Measurements from ENCODE around the gene EMILIN2. TPM values are rescaled to one million over a fixed set of nuclear protein-coding genes. Genes with fewer than 3 reads are reported as not detected.

The EMILIN2 gene
- total and polyA plus RNA-seq, 2 of the 8 experiments (the other 6 are each of a cell fraction or from before 2014, with no cell fraction given): 6.0 to 7.5 TPM

DNA sequence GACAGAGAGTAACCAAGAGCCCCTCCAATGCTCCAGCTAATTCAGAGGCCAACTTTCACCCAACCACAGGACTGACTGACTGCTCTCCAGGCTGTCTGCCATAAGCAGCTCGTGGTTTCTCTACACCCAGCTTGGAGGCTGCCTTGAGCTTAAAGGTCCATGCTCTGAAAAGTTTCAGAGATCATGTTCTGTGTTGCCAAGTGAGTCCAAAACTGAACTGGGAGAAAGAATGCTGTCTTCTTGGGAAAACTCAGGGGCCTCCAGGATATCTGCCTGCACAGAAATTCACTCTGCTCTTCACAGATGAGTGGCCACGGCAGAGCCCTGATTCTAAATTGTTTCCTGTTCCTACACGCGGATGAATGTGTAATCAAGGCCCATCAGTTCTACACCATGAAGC, 115.0 kb downstream of the EMILIN2 start:
- WGBS, 2 experiments (ENCODE audit: extremely low coverage in 1 of 2, insufficient coverage in 1 of 2, insufficient read length in 1 of 2, insufficient replicate concordance in 2 of 2, low coverage in 1 of 2, low lambda C conversion rate in 2 of 2, missing lambda C conversion rate in 1 of 2): 83% methylated on average over 4 of the region's 4 CpGs; no CpG with 5 or more reads in 1 of the 2 experiments
- no peak overlapping the region for H3K4me3 ChIP-seq (ENCODE audit: extremely low read depth in 1 of 4, insufficient read depth in 2 of 4, low read depth in 3 of 4, low read length in 4 of 4)

More for the DNA sequence above, 115.0 kb downstream of the EMILIN2 start:
- TF ChIP-seq RXRA (IDR thresholded peaks at IDR 0.05; ENCODE audit: insufficient read depth, low read depth, low read length): no peak
- no peak for TF ChIP-seq CBX5 (IDR thresholded peaks at IDR 0.05; ENCODE audit: low read depth, low read length)
- TF ChIP-seq, protein P1, sequence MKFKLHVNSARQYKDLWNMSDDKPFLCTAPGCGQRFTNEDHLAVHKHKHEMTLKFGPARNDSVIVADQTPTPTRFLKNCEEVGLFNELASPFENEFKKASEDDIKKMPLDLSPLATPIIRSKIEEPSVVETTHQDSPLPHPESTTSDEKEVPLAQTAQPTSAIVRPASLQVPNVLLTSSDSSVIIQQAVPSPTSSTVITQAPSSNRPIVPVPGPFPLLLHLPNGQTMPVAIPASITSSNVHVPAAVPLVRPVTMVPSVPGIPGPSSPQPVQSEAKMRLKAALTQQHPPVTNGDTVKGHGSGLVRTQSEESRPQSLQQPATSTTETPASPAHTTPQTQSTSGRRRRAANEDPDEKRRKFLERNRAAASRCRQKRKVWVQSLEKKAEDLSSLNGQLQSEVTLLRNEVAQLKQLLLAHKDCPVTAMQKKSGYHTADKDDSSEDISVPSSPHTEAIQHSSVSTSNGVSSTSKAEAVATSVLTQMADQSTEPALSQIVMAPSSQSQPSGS (IDR thresholded peaks at IDR 0.05; ENCODE audit: low read length): no peak
- no peak for TF ChIP-seq KDM4A (IDR thresholded peaks at IDR 0.05; ENCODE audit: low read depth, low read length, severe bottlenecking)
- no peak for TF ChIP-seq RNF2 (IDR thresholded peaks at IDR 0.05; ENCODE audit: borderline replicate concordance, low read depth, low read length, missing control alignments, poor library complexity, severe bottlenecking)
- no peaks in the 10 kb centered on the region for H3K27me3 ChIP-seq (replicated peaks in 1 of 4; ENCODE audit: control insufficient read depth in 3 of 4, extremely low read depth in 1 of 4, insufficient read depth in 3 of 4, low read length in 3 of 4)
- FAIRE-seq: no peak
- POLR2A ChIA-PET (ENCODE audit: partially characterized antibody): no interaction called here
- H3K4me1 ChIP-seq (replicated peaks in 1 of 4; ENCODE audit: control insufficient read depth in 3 of 4, insufficient read depth in 4 of 4, low read length in 3 of 4): peaks cover 0 to 3% (median 0%) of the 10 kb centered on the region in 4 experiments; a peak in 1 of 7 replicates
- H3K56ac ChIP-seq (replicated peaks; ENCODE audit: insufficient read length, low read depth, low read length): no peak overlapping the region
- H4K20me1 ChIP-seq (replicated peaks in 1 of 2; ENCODE audit: control insufficient read depth in 1 of 2, insufficient read depth in 2 of 2, low read length in 2 of 2): no peaks in the 10 kb centered on the region
- no peak overlapping the region for H3K27ac ChIP-seq (ENCODE audit: low read depth, low read length)
- no peak overlapping the region for H2BK5ac ChIP-seq (ENCODE audit: low read depth, low read length)
- no peaks in the 10 kb centered on the region; a peak in 1 of 8 replicates for H3K36me3 ChIP-seq (ENCODE audit: control insufficient read depth in 2 of 4, insufficient read depth in 4 of 4, low read length in 3 of 4)
- H3K23ac ChIP-seq (ENCODE audit: insufficient read length): no peak overlapping the region
- no peak overlapping the region for H4K91ac ChIP-seq (replicated peaks; ENCODE audit: insufficient read length, low read length)
- CTCF ChIA-PET (ENCODE audit: partially characterized antibody): interaction anchor here (1.0 to 2.3 kb wide), 3 partner anchors 14 to 167 kb away, joined by 4 to 7 read pairs (median 5); no protein-coding TSS in a partner anchor
- no peak overlapping the region for H3K14ac ChIP-seq (ENCODE audit: insufficient read length)
- no peaks in the 10 kb centered on the region for H3K23me2 ChIP-seq (ENCODE audit: low read depth, low read length)
- no peak overlapping the region for H2BK20ac ChIP-seq (ENCODE audit: low read length)
- H2AK5ac ChIP-seq (ENCODE audit: low read depth, low read length): no peak overlapping the region
- no peaks in the 10 kb centered on the region for H3K9me3 ChIP-seq (ENCODE audit: insufficient read depth in 2 of 2, low read depth in 1 of 2, low read length in 1 of 2)
- no peak overlapping the region for H4K5ac ChIP-seq (ENCODE audit: insufficient read length, low read depth, low read length)
- no peak overlapping the region for H2BK15ac ChIP-seq (ENCODE audit: low read length)
- no peak overlapping the region for H2BK12ac ChIP-seq (ENCODE audit: low read depth, low read length)
- H3K79me1 ChIP-seq (ENCODE audit: low read depth, low read length): no peaks in the 10 kb centered on the region; the same call in 1 of the 2 replicates
- DNase-seq (ENCODE audit: low read depth in 1 of 2, low spot score in 2 of 2): no peak
- no peak overlapping the region for H3K4ac ChIP-seq (replicated peaks; ENCODE audit: insufficient read length, low read depth, low read length)
- no peak overlapping the region for H2AFZ ChIP-seq (ENCODE audit: low read length)
- no peak overlapping the region for H3K4me2 ChIP-seq (ENCODE audit: insufficient read depth in 1 of 2, low read depth in 2 of 2, low read length in 2 of 2)
- H3K9ac ChIP-seq (replicated peaks in 1 of 4; ENCODE audit: extremely low read depth in 1 of 4, low read depth in 3 of 4, low read length in 3 of 4): no peak overlapping the region
- no peak overlapping the region for H2BK120ac ChIP-seq (replicated peaks; ENCODE audit: low read depth, low read length)
- H3K18ac ChIP-seq (ENCODE audit: extremely low read depth, low read length): no peak overlapping the region
- H4K8ac ChIP-seq (ENCODE audit: extremely low read depth, insufficient read depth, low read length): no peak overlapping the region
- peaks cover 0 to 21% of the 10 kb centered on the region in 2 experiments; a peak in 2 of 4 replicates for H3K79me2 ChIP-seq (ENCODE audit: control insufficient read depth in 1 of 2, insufficient read depth in 2 of 2, low read length in 2 of 2)
